SIG-M5 (cell line): ENCODE results near the gene PARP14.

Experiments used
- DNase-seq: peaks from one replicate; lab custom pipeline; 2025; lab: John Stamatoyannopoulos, UW

PARP14 gene

GRCh38 chr3:122773944-122774509 lies 93.4 kb downstream of the PARP14 start:
- no peak for DNase-seq

GRCh38 chr3:122774564-122774963 lies 93.9 kb downstream of the PARP14 start:
- no peak for DNase-seq

GRCh38 chr3:122776675-122777468 lies 96.2 kb downstream of the PARP14 start:
- DNase-seq = no peak

- DNase-seq = no peak
Measured at GRCh38 chr3:122777563-122777962, 96.9 kb downstream of the PARP14 start.
